Activated CD4-positive, alpha-beta T cell treated with anti-CD3 and anti-CD28 coated beads, Interleukin-2, amount 10 ng/mL, durations not matched to agents 24 days and 14 days (primary cell): Measurements from ENCODE around the gene MACROD2. TPM values are rescaled to one million over a fixed set of nuclear protein-coding genes. Genes with fewer than 3 reads are reported as not detected.
A peak's percentile ranks its signal among the peaks of the same experiment; 100 is the strongest.
"Not testable (repeated sequence)": the region's sequence is repeated elsewhere in the genome, so short reads cannot be mapped to it uniquely, and the experiment has no call there.

Experiments used
- DNase-seq: peaks from one replicate; pipeline ENCODE4 v3.0.0; 2022
- H3K27ac Mint-ChIP-seq: one replicate; pipeline ENCODE4 v1.8.0; 2022; ENCODE audit warnings: mild to moderate bottlenecking, mixed read lengths
- H3K27me3 Mint-ChIP-seq: one replicate; pipeline ENCODE4 v1.8.0; 2022; ENCODE audit warnings: mixed read lengths
- H3K36me3 Mint-ChIP-seq: one replicate; pipeline ENCODE4 v1.8.0; 2022; ENCODE audit warnings: low read depth, mild to moderate bottlenecking, mixed read lengths
- H3K4me1 Mint-ChIP-seq: one replicate; pipeline ENCODE4 v1.8.0; 2021; ENCODE audit warnings: mixed read lengths
- H3K4me3 Mint-ChIP-seq: one replicate; pipeline ENCODE4 v1.8.0; 2022; ENCODE audit warnings: mild to moderate bottlenecking, moderate library complexity, mixed read lengths
- H3K9me3 Mint-ChIP-seq: one replicate; pipeline ENCODE4 v1.8.0; 2021; ENCODE audit warnings: mixed read lengths
- intact Hi-C: fragments of 100-400 bp; cut with micrococcal nuclease; formaldehyde crosslinking; loops from one replicate; pipeline ENCODE4 v1.15.1; 2023
- total RNA-seq: library from RNA; stranded (reverse); gene quantifications from 2 replicates; pipeline ENCODE4 v1.2.3, GENCODE V29; 2022

The MACROD2 gene
- total RNA-seq, 1 donor from 2014 or later, result not detected

- intact Hi-C loops, result no loop called here
- Mint-ChIP-seq H3K27me3 (no peaks in the 10 kb centered on the region), H3K4me3 (no peak overlapping the region), H3K36me3 (no peaks in the 10 kb centered on the region), H3K27ac (no peak overlapping the region), H3K9me3 (no peaks in the 10 kb centered on the region), H3K4me1 (no peaks in the 10 kb centered on the region)
- DNase-seq, result no peak
Measured at GRCh38 chr20:14030991-14031390, 35.7 kb downstream of the MACROD2 start.

- intact Hi-C loops, result no loop called here
- H3K36me3 Mint-ChIP-seq, result no peaks in the 10 kb centered on the region
- H3K4me3 Mint-ChIP-seq, result no peak overlapping the region
- no peaks in the 10 kb centered on the region for H3K9me3 Mint-ChIP-seq
- no peak for DNase-seq
- no peaks in the 10 kb centered on the region for H3K4me1 Mint-ChIP-seq
- H3K27ac Mint-ChIP-seq, result no peak overlapping the region
- H3K27me3 Mint-ChIP-seq, result no peaks in the 10 kb centered on the region
Measured at GRCh38 chr20:14033310-14033709, 38.0 kb downstream of the MACROD2 start.

GRCh38 chr20:14036567-14036966 lies 41.3 kb downstream of the MACROD2 start:
- Mint-ChIP-seq H3K27ac (no peak overlapping the region), H3K9me3 (no peaks in the 10 kb centered on the region), H3K4me3 (no peak overlapping the region), H3K27me3 (no peaks in the 10 kb centered on the region), H3K4me1 (no peaks in the 10 kb centered on the region), H3K36me3 (no peaks in the 10 kb centered on the region)
- no peak for DNase-seq
- intact Hi-C loops, result no loop called here

- H3K4me3 Mint-ChIP-seq, H3K9me3 Mint-ChIP-seq, H3K4me1 Mint-ChIP-seq, H3K27ac Mint-ChIP-seq, H3K36me3 Mint-ChIP-seq, H3K27me3 Mint-ChIP-seq, intact Hi-C loops, DNase-seq: not testable (repeated sequence)
Measured at GRCh38 chr20:14044712-14045276, 49.5 kb downstream of the MACROD2 start.

- H3K4me3 Mint-ChIP-seq, result no peak overlapping the region
- no peaks in the 10 kb centered on the region for H3K36me3 Mint-ChIP-seq
- no peaks in the 10 kb centered on the region for H3K4me1 Mint-ChIP-seq
- H3K9me3 Mint-ChIP-seq, result no peaks in the 10 kb centered on the region
- no peaks in the 10 kb centered on the region for H3K27me3 Mint-ChIP-seq
- intact Hi-C loops, result no loop called here
- DNase-seq, result no peak
- no peak overlapping the region for H3K27ac Mint-ChIP-seq
Measured at GRCh38 chr20:14046534-14046933, 51.2 kb downstream of the MACROD2 start.

- no peak overlapping the region for H3K27ac Mint-ChIP-seq
- H3K9me3 Mint-ChIP-seq, result no peaks in the 10 kb centered on the region
- H3K4me3 Mint-ChIP-seq, result no peak overlapping the region
- H3K4me1 Mint-ChIP-seq, result no peaks in the 10 kb centered on the region
- H3K36me3 Mint-ChIP-seq, result no peaks in the 10 kb centered on the region
- intact Hi-C loops, result no loop called here
- no peak for DNase-seq
- no peaks in the 10 kb centered on the region for H3K27me3 Mint-ChIP-seq
Measured at GRCh38 chr20:14049111-14049510, 53.8 kb downstream of the MACROD2 start.

GRCh38 chr20:14051454-14051853 lies 56.1 kb downstream of the MACROD2 start:
- Mint-ChIP-seq H3K4me1 (no peaks in the 10 kb centered on the region), H3K27me3 (no peaks in the 10 kb centered on the region), H3K9me3 (no peaks in the 10 kb centered on the region), H3K27ac (no peak overlapping the region), H3K4me3 (no peak overlapping the region), H3K36me3 (no peaks in the 10 kb centered on the region)
- no peak for DNase-seq
- intact Hi-C loops, result no loop called here

- Mint-ChIP-seq H3K27me3 (no peaks in the 10 kb centered on the region), H3K27ac (no peak overlapping the region), H3K4me3 (no peak overlapping the region), H3K36me3 (no peaks in the 10 kb centered on the region), H3K9me3 (no peaks in the 10 kb centered on the region), H3K4me1 (no peaks in the 10 kb centered on the region)
- intact Hi-C loops, result loop anchor here (1.0 kb wide), 1 partner anchor 235 kb away; no protein-coding TSS in a partner anchor
- DNase-seq, result peak; percentile 69
Measured at GRCh38 chr20:14055127-14055742, 59.9 kb downstream of the MACROD2 start.

- no peaks in the 10 kb centered on the region for H3K9me3 Mint-ChIP-seq
- H3K36me3 Mint-ChIP-seq, result no peaks in the 10 kb centered on the region
- no peak overlapping the region for H3K4me3 Mint-ChIP-seq
- no peak overlapping the region for H3K27ac Mint-ChIP-seq
- intact Hi-C loops, result no loop called here
- no peaks in the 10 kb centered on the region for H3K27me3 Mint-ChIP-seq
- no peaks in the 10 kb centered on the region for H3K4me1 Mint-ChIP-seq
- DNase-seq, result no peak
Measured at GRCh38 chr20:14062171-14062570, 66.9 kb downstream of the MACROD2 start.

GRCh38 chr20:14062786-14063185 lies 67.5 kb downstream of the MACROD2 start:
- Mint-ChIP-seq H3K9me3 (no peaks in the 10 kb centered on the region), H3K27ac (no peak overlapping the region), H3K27me3 (no peaks in the 10 kb centered on the region), H3K36me3 (no peaks in the 10 kb centered on the region), H3K4me3 (no peak overlapping the region), H3K4me1 (no peaks in the 10 kb centered on the region)
- no peak for DNase-seq
- intact Hi-C loops, result no loop called here

- Mint-ChIP-seq H3K36me3 (no peaks in the 10 kb centered on the region), H3K9me3 (no peaks in the 10 kb centered on the region), H3K27ac (no peak overlapping the region), H3K4me1 (no peaks in the 10 kb centered on the region), H3K4me3 (no peak overlapping the region), H3K27me3 (no peaks in the 10 kb centered on the region)
- intact Hi-C loops, result no loop called here
- no peak for DNase-seq
Measured at GRCh38 chr20:14064333-14064732, 69.0 kb downstream of the MACROD2 start.

- DNase-seq, result no peak
- no peaks in the 10 kb centered on the region for H3K9me3 Mint-ChIP-seq
- H3K27me3 Mint-ChIP-seq, result no peaks in the 10 kb centered on the region
- no peaks in the 10 kb centered on the region for H3K36me3 Mint-ChIP-seq
- H3K4me1 Mint-ChIP-seq, result no peaks in the 10 kb centered on the region
- intact Hi-C loops, result no loop called here
- no peak overlapping the region for H3K27ac Mint-ChIP-seq
- H3K4me3 Mint-ChIP-seq, result no peak overlapping the region
Measured at GRCh38 chr20:14064921-14065320, 69.6 kb downstream of the MACROD2 start.

GRCh38 chr20:14065774-14066173 lies 70.5 kb downstream of the MACROD2 start:
- no peaks in the 10 kb centered on the region for H3K4me1 Mint-ChIP-seq
- no peak for DNase-seq
- no peaks in the 10 kb centered on the region for H3K9me3 Mint-ChIP-seq
- H3K4me3 Mint-ChIP-seq, result no peak overlapping the region
- no peaks in the 10 kb centered on the region for H3K36me3 Mint-ChIP-seq
- intact Hi-C loops, result no loop called here
- H3K27ac Mint-ChIP-seq, result no peak overlapping the region
- H3K27me3 Mint-ChIP-seq, result no peaks in the 10 kb centered on the region

- intact Hi-C loops, result no loop called here
- Mint-ChIP-seq H3K27ac (no peak overlapping the region), H3K4me3 (no peak overlapping the region), H3K27me3 (no peaks in the 10 kb centered on the region), H3K36me3 (no peaks in the 10 kb centered on the region), H3K4me1 (no peaks in the 10 kb centered on the region), H3K9me3 (no peaks in the 10 kb centered on the region)
- DNase-seq, result no peak
Measured at GRCh38 chr20:14067603-14068002, 72.3 kb downstream of the MACROD2 start.

- intact Hi-C loops, result no loop called here
- no peak for DNase-seq
- Mint-ChIP-seq H3K4me3 (no peak overlapping the region), H3K27ac (no peak overlapping the region), H3K36me3 (no peaks in the 10 kb centered on the region), H3K27me3 (no peaks in the 10 kb centered on the region), H3K4me1 (no peaks in the 10 kb centered on the region), H3K9me3 (no peaks in the 10 kb centered on the region)
Measured at GRCh38 chr20:14069796-14070195, 74.5 kb downstream of the MACROD2 start.
